GM19463 (cell line): ENCODE results near the gene C2orf81.

Experiments used
- ATAC-seq: cut with Tn5 transposase; IDR thresholded peaks from one replicate; pipeline ENCODE4 v1.9.1; 2021; ENCODE audit warnings: mild to moderate bottlenecking, moderate library complexity; ENCODE audit not compliant: unreplicated experiment

Gene C2orf81

GRCh38 chr2:74391580-74392448 is 29.6 kb downstream of the C2orf81 start:
- peak; percentile 68 for ATAC-seq

GRCh38 chr2:74391209-74391579 is 30.2 kb downstream of the C2orf81 start:
- peak; percentile 23 for ATAC-seq

GRCh38 chr2:74390606-74391005 is 30.8 kb downstream of the C2orf81 start:
- no peak for ATAC-seq

GRCh38 chr2:74387346-74387745 is 34.1 kb downstream of the C2orf81 start:
- no peak for ATAC-seq

- ATAC-seq = no peak
Observed at GRCh38 chr2:74385396-74385795, 36.0 kb downstream of the C2orf81 start.

GRCh38 chr2:74384051-74384450 is 37.4 kb downstream of the C2orf81 start:
- ATAC-seq = no peak

GRCh38 chr2:74383254-74383653 is 38.2 kb downstream of the C2orf81 start:
- ATAC-seq = no peak

GRCh38 chr2:74381751-74382150 is 39.7 kb downstream of the C2orf81 start:
- no peak for ATAC-seq

GRCh38 chr2:74379851-74380789 is 41.3 kb downstream of the C2orf81 start, which contains the start of gene DCTN1:
DCTN1 (minus strand) TSS chr2:74380311; CDS start chr2:74380037, 274 bp downstream.
- ATAC-seq = peak; percentile 62

GRCh38 chr2:74378007-74378406 is 43.4 kb downstream of the C2orf81 start:
- no peak for ATAC-seq

GRCh38 chr2:74375838-74376237 is 45.6 kb downstream of the C2orf81 start:
- no peak for ATAC-seq

GRCh38 chr2:74374509-74375205 is 46.8 kb downstream of the C2orf81 start:
- no peak for ATAC-seq

- no peak for ATAC-seq
Observed at GRCh38 chr2:74373985-74374384, 47.4 kb downstream of the C2orf81 start.

- no peak for ATAC-seq
Observed at GRCh38 chr2:74373221-74373676, 48.2 kb downstream of the C2orf81 start.

GRCh38 chr2:74372674-74373073 is 48.7 kb downstream of the C2orf81 start:
- no peak for ATAC-seq

- no peak for ATAC-seq
Observed at GRCh38 chr2:74371421-74371820, 50.0 kb downstream of the C2orf81 start.

GRCh38 chr2:74369976-74370375 is 51.4 kb downstream of the C2orf81 start:
- no peak for ATAC-seq

- no peak for ATAC-seq
Observed at GRCh38 chr2:74368499-74368898, 52.9 kb downstream of the C2orf81 start.

GRCh38 chr2:74367789-74368188 is 53.6 kb downstream of the C2orf81 start:
- ATAC-seq = no peak

GRCh38 chr2:74366036-74366435 is 55.4 kb downstream of the C2orf81 start:
- ATAC-seq = no peak
